ENCODE measurements around the gene APC2.

APC2 gene

GRCh38 chr19:1433119-1434039 lies 16.5 kb upstream of the APC2 start:
- no peak overlapping the region for H3K4me3 ChIP-seq (ENCODE audit: low read depth, low read length)
- no peak for TF ChIP-seq CTCF (IDR thresholded peaks at IDR 0.05; ENCODE audit: borderline replicate concordance, insufficient read depth, low read depth, low read length)

- no peak for TF ChIP-seq CTCF (IDR thresholded peaks at IDR 0.05; ENCODE audit: borderline replicate concordance, insufficient read depth, low read depth, low read length)
- H3K4me3 ChIP-seq (ENCODE audit: low read depth, low read length) = no peak overlapping the region
These were observed 15.9 kb upstream of the APC2 start for GRCh38 chr19:1434040-1434366.

- TF ChIP-seq CTCF (IDR thresholded peaks at IDR 0.05; ENCODE audit: borderline replicate concordance, insufficient read depth, low read depth, low read length) = no peak
- H3K4me3 ChIP-seq (ENCODE audit: low read depth, low read length) = no peak overlapping the region
These were observed 15.3 kb upstream of the APC2 start for GRCh38 chr19:1434577-1435060.

- no peak overlapping the region for H3K4me3 ChIP-seq (ENCODE audit: low read depth, low read length)
- TF ChIP-seq CTCF (IDR thresholded peaks at IDR 0.05; ENCODE audit: borderline replicate concordance, insufficient read depth, low read depth, low read length) = no peak
These were observed 14.4 kb upstream of the APC2 start for GRCh38 chr19:1435378-1435989.

GRCh38 chr19:1437609-1438008 lies 12.3 kb upstream of the APC2 start:
- no peak for TF ChIP-seq CTCF (IDR thresholded peaks at IDR 0.05; ENCODE audit: borderline replicate concordance, insufficient read depth, low read depth, low read length)
- no peak overlapping the region for H3K4me3 ChIP-seq (ENCODE audit: low read depth, low read length)

GRCh38 chr19:1438035-1438932 lies 11.6 kb upstream of the APC2 start, which contains the start of gene RPS15:
RPS15 (plus strand) TSS chr19:1438396; CDS start chr19:1438426, 30 bp downstream.
- TF ChIP-seq CTCF (IDR thresholded peaks at IDR 0.05; ENCODE audit: borderline replicate concordance, insufficient read depth, low read depth, low read length) = peak; percentile 99

More at GRCh38 chr19:1438035-1438932, 11.6 kb upstream of the APC2 start, which contains the start of gene RPS15:
- H3K4me3 ChIP-seq (ENCODE audit: low read depth, low read length) = peak within 1 kb of the TSS; percentile 77
